ENCODE results near the gene TM9SF3. TPM values are rescaled to one million over a fixed set of nuclear protein-coding genes. Genes with fewer than 3 reads are reported as not detected.

Gene TM9SF3
- total RNA-seq, 2 donors from 2014 or later: 78.6 to 97.8 TPM

- ATAC-seq (no peak), DNase-seq (no peak)
- intact Hi-C loops (cut with DNase I): no loop called here
These were observed 21.4 kb upstream of the TM9SF3 start for GRCh38 chr10:96608262-96608661.

- intact Hi-C loops (cut with DNase I): no loop called here
- no peak for ATAC-seq
- no peak for DNase-seq
These were observed 20.1 kb upstream of the TM9SF3 start for GRCh38 chr10:96606946-96607345.

GRCh38 chr10:96606216-96606615 lies 19.4 kb upstream of the TM9SF3 start:
- intact Hi-C loops (cut with DNase I): no loop called here
- peak in 1 of 2 donors; percentile 12 for ATAC-seq
- no peak for DNase-seq

GRCh38 chr10:96600337-96600736 lies 13.5 kb upstream of the TM9SF3 start:
- intact Hi-C loops (cut with DNase I): no loop called here

GRCh38 chr10:96598846-96599245 lies 12.0 kb upstream of the TM9SF3 start:
- intact Hi-C loops (cut with DNase I): no loop called here
- DNase-seq (no peak), ATAC-seq (peak in 1 of 2 donors; percentile 43)

More at GRCh38 chr10:96600337-96600736, 13.5 kb upstream of the TM9SF3 start:
- no peak for ATAC-seq
- DNase-seq: no peak

- no peak for DNase-seq
- intact Hi-C loops (cut with DNase I): no loop called here
- ATAC-seq: no peak
These were observed 9.9 kb upstream of the TM9SF3 start for GRCh38 chr10:96596422-96597407.

- DNase-seq: no peak
- intact Hi-C loops (cut with DNase I): no loop called here
- ATAC-seq: no peak
These were observed 8.9 kb upstream of the TM9SF3 start for GRCh38 chr10:96595741-96596140.

GRCh38 chr10:96591946-96592345 lies 5.1 kb upstream of the TM9SF3 start:
- no peak for ATAC-seq
- DNase-seq: no peak
- intact Hi-C loops (cut with DNase I): no loop called here

- intact Hi-C loops (cut with DNase I): no loop called here
- DNase-seq (no peak), ATAC-seq (no peak)
These were observed 2.0 kb upstream of the TM9SF3 start for GRCh38 chr10:96588616-96589419.

GRCh38 chr10:96588060-96588554 lies 1.3 kb upstream of the TM9SF3 start:
- no peak for DNase-seq
- no peak for ATAC-seq
- intact Hi-C loops (cut with DNase I): no loop called here

GRCh38 chr10:96587264-96588059 lies 650 bp upstream of the TM9SF3 start:
- intact Hi-C loops (cut with DNase I): no loop called here
- DNase-seq (peak; percentile 78), ATAC-seq (peak; percentile 45 to 66)

- DNase-seq (no peak), ATAC-seq (peak in 1 of 2 donors; percentile 9)
- intact Hi-C loops (cut with DNase I): no loop called here
These were observed 935 bp downstream of the TM9SF3 start for GRCh38 chr10:96585736-96586418.

GRCh38 chr10:96584474-96584873 lies 2.3 kb downstream of the TM9SF3 start:
- intact Hi-C loops (cut with DNase I): no loop called here
- DNase-seq (no peak), ATAC-seq (no peak)

- DNase-seq (no peak), ATAC-seq (no peak)
- intact Hi-C loops (cut with DNase I): no loop called here
These were observed 2.8 kb downstream of the TM9SF3 start for GRCh38 chr10:96584035-96584434.

GRCh38 chr10:96579133-96579532 lies 7.7 kb downstream of the TM9SF3 start:
- DNase-seq (no peak), ATAC-seq (no peak)
- intact Hi-C loops (cut with DNase I): no loop called here

- DNase-seq (no peak), ATAC-seq (no peak)
- intact Hi-C loops (cut with DNase I): no loop called here
These were observed 8.2 kb downstream of the TM9SF3 start for GRCh38 chr10:96578633-96579032.

GRCh38 chr10:96578022-96578421 lies 8.8 kb downstream of the TM9SF3 start:
- intact Hi-C loops (cut with DNase I): no loop called here
- ATAC-seq (no peak), DNase-seq (no peak)

GRCh38 chr10:96577069-96577468 lies 9.7 kb downstream of the TM9SF3 start:
- no peak for DNase-seq
- no peak for ATAC-seq
- intact Hi-C loops (cut with DNase I): no loop called here
